Colonic mucosa (tissue), 4 donors: Measurements from ENCODE around the gene LBHD2. TPM values are rescaled to one million over a fixed set of nuclear protein-coding genes. Genes with fewer than 3 reads are reported as not detected.
A peak's percentile ranks its signal among the peaks of the same experiment; 100 is the strongest.

ENCODE experiments used
- DNase-seq: peaks from one replicate; pipeline ENCODE4 v3.0.0-alpha.2; 2020
- H3K27ac ChIP-seq: fragments of 200-600 bp; one replicate; pipeline ENCODE4 v1.8.0; 2021
- H3K27me3 ChIP-seq: fragments of 200-600 bp; one replicate; pipeline ENCODE4 v1.8.0; 2021
- H3K36me3 ChIP-seq: fragments of 200-600 bp; one replicate; pipeline ENCODE4 v1.8.0; 2021
- H3K4me1 ChIP-seq: fragments of 200-600 bp; one replicate; pipeline ENCODE4 v1.8.0; 2021; ENCODE audit warnings: mild to moderate bottlenecking
- H3K4me3 ChIP-seq: fragments of 200-600 bp; one replicate; pipeline ENCODE4 v1.8.0; 2021
- H3K9ac ChIP-seq, 2 donors: one replicate each; pipeline ENCODE4 v1.7.0; 2013; ENCODE audit warnings: control low read depth in 2 of 2, low read depth in 2 of 2, low read length in 2 of 2
- H3K9me3 ChIP-seq: fragments of 200-600 bp; one replicate; pipeline ENCODE4 v1.8.0; 2021
- CTCF ChIP-seq: fragments of 200-600 bp; IDR thresholded peaks from one replicate; pipeline ENCODE4 v1.8.0; 2022; ENCODE audit warnings: antibody characterized with exemption, mild to moderate bottlenecking
- intact Hi-C: fragments of 100-400 bp; cut with DNase I; formaldehyde crosslinking; loops from one replicate; pipeline ENCODE4 v1.14.1; 2022
- total RNA-seq, 2 donors: library from RNA; stranded (reverse); fragmentation: NEBNext Ultra II Directional in 1 of 2; extraction: Animal tissue kit (Norgen Biotek cat#: 25700) in 1 of 2; gene quantifications; one replicate each; pipeline ENCODE4 v1.2.1, GENCODE V29; 2021
- donor health status: healthy.
- donor health status: DM: no; HTN: no; CAD: no.
- donor health status: DM: no; HTN: no; CAD: no.

LBHD2 gene
- total RNA-seq, 2 donors from 2014 or later = not detected

- no peak overlapping the region for H3K9ac ChIP-seq
- no peak overlapping the region for H3K4me3 ChIP-seq
- H3K27me3 ChIP-seq = peaks cover 23% of the 10 kb centered on the region
- no peaks in the 10 kb centered on the region for H3K9me3 ChIP-seq
- no peak for DNase-seq
- H3K4me1 ChIP-seq = peaks cover 15% of the 10 kb centered on the region
- intact Hi-C loops = loop anchor here (10.0 kb wide), 2 partner anchors 83 to 193 kb away; no protein-coding TSS in a partner anchor
- no peaks in the 10 kb centered on the region for H3K36me3 ChIP-seq
- H3K27ac ChIP-seq = no peak overlapping the region
- TF ChIP-seq CTCF = no peak
Observed at GRCh38 chr14:103101257-103101962, 17.4 kb downstream of the LBHD2 start.

- H3K27ac ChIP-seq = no peak overlapping the region
- no peaks in the 10 kb centered on the region for H3K36me3 ChIP-seq
- H3K27me3 ChIP-seq = peaks cover 23% of the 10 kb centered on the region
- intact Hi-C loops = loop anchor here (10.0 kb wide), 2 partner anchors 83 to 193 kb away; no protein-coding TSS in a partner anchor
- DNase-seq = no peak
- no peak for TF ChIP-seq CTCF
- H3K9ac ChIP-seq = no peak overlapping the region
- no peak overlapping the region for H3K4me3 ChIP-seq
- H3K4me1 ChIP-seq = peaks cover 15% of the 10 kb centered on the region
- H3K9me3 ChIP-seq = no peaks in the 10 kb centered on the region
Observed at GRCh38 chr14:103101963-103102688, 18.1 kb downstream of the LBHD2 start.

GRCh38 chr14:103102689-103103260 lies 18.8 kb downstream of the LBHD2 start:
- Histone ChIP-seq H3K9me3 (no peaks in the 10 kb centered on the region), H3K9ac (no peak overlapping the region), H3K36me3 (no peaks in the 10 kb centered on the region), H3K4me1 (peaks cover 15% of the 10 kb centered on the region), H3K4me3 (no peak overlapping the region), H3K27me3 (peaks cover 23% of the 10 kb centered on the region), H3K27ac (no peak overlapping the region)
- TF ChIP-seq CTCF = no peak
- intact Hi-C loops = loop anchor here (10.0 kb wide), 2 partner anchors 82 to 192 kb away; no protein-coding TSS in a partner anchor
- no peak for DNase-seq

- H3K36me3 ChIP-seq = no peaks in the 10 kb centered on the region
- peaks cover 23% of the 10 kb centered on the region for H3K27me3 ChIP-seq
- peaks cover 15% of the 10 kb centered on the region for H3K4me1 ChIP-seq
- H3K27ac ChIP-seq = no peak overlapping the region
- intact Hi-C loops = loop anchor here (10.0 kb wide), 2 partner anchors 81 to 191 kb away; no protein-coding TSS in a partner anchor
- H3K9me3 ChIP-seq = no peaks in the 10 kb centered on the region
- no peak overlapping the region for H3K9ac ChIP-seq
- no peak for TF ChIP-seq CTCF
- peak overlapping the region; percentile 5 for H3K4me3 ChIP-seq
- DNase-seq = peak; percentile 87
Observed at GRCh38 chr14:103103461-103104388, 19.7 kb downstream of the LBHD2 start.

GRCh38 chr14:103104389-103104653 lies 20.3 kb downstream of the LBHD2 start:
- no peak overlapping the region for H3K27ac ChIP-seq
- TF ChIP-seq CTCF = no peak
- peak overlapping the region in 1 of 2 donors; percentile 41 for H3K9ac ChIP-seq
- DNase-seq = no peak
- peaks cover 23% of the 10 kb centered on the region for H3K27me3 ChIP-seq
- intact Hi-C loops = loop anchor here (10.0 kb wide), 2 partner anchors 80 to 190 kb away; no protein-coding TSS in a partner anchor
- no peaks in the 10 kb centered on the region for H3K36me3 ChIP-seq
- peaks cover 15% of the 10 kb centered on the region for H3K4me1 ChIP-seq
- no peaks in the 10 kb centered on the region for H3K9me3 ChIP-seq
- H3K4me3 ChIP-seq = peak overlapping the region; percentile 5
